HG03139 (cell line): ENCODE measurements around the gene HRG.
"Not testable (repeated sequence)": the region's sequence is repeated elsewhere in the genome, so short reads cannot be mapped to it uniquely, and the experiment has no call there.

Experiments used
- ATAC-seq: cut with Tn5 transposase; IDR thresholded peaks from one replicate; pipeline ENCODE4 v1.9.1; 2021; ENCODE audit not compliant: unreplicated experiment

Gene HRG

GRCh38 chr3:186665625-186666188 is at the start of gene HRG:
Gene HRG, plus strand, starts transcription at chr3:186666014. Its CDS starts 18 bp downstream, at chr3:186666032.
- no peak for ATAC-seq

GRCh38 chr3:186616299-186616617 is 49.6 kb upstream of the HRG start:
- ATAC-seq: no peak

GRCh38 chr3:186617036-186617946 is 48.5 kb upstream of the HRG start:
- peak; percentile 89 for ATAC-seq

DNA sequence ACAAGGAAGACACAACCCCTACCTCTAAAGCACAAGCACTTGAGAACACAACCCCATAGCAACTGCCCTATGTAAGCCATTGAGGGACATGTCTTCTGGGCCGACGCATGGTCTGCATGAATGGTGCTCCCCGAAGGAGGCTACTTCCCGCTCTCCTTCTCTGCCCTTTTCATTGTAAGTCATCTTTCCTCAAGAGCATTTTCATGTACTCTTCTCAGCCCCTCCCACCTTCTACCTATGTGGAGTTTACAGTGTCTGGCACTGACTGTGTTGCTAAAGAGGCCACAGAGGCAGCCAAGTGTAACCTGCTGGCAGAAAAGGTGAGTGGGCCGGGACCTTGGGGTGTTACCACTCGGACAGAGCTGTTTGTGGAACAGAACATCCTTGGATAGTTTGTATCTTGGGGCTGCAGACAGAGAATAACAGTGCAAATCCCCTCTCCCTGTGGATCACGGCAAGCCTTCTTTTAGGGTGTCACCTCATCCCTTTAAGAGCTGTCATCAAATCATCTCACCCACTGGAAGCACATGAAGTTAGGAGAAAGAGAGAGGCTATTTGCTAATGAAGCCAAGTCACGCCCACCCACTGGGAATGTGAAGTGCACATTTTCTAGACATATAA is 47.4 kb upstream of the HRG start:
- ATAC-seq: no peak

DNA sequence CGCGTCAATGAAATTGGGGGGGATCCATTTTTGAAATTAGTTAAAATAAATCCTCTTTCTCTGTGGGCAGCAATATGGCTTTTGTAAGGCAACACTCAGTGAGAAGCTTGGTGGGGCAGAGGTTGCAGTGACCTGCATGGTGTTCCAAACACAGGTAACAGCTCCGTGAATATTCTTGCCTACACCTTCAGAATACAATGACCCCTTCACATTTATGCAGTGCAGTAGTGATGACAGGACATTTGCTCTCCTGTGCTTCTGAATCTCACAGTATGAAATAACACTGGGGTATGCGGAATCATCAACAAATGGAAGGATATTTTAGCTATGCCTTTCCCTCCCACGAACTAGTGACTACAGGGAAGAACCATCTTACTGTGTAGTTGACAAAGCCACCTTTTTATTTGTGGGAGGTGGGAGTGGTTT is 46.0 kb upstream of the HRG start:
- no peak for ATAC-seq

DNA sequence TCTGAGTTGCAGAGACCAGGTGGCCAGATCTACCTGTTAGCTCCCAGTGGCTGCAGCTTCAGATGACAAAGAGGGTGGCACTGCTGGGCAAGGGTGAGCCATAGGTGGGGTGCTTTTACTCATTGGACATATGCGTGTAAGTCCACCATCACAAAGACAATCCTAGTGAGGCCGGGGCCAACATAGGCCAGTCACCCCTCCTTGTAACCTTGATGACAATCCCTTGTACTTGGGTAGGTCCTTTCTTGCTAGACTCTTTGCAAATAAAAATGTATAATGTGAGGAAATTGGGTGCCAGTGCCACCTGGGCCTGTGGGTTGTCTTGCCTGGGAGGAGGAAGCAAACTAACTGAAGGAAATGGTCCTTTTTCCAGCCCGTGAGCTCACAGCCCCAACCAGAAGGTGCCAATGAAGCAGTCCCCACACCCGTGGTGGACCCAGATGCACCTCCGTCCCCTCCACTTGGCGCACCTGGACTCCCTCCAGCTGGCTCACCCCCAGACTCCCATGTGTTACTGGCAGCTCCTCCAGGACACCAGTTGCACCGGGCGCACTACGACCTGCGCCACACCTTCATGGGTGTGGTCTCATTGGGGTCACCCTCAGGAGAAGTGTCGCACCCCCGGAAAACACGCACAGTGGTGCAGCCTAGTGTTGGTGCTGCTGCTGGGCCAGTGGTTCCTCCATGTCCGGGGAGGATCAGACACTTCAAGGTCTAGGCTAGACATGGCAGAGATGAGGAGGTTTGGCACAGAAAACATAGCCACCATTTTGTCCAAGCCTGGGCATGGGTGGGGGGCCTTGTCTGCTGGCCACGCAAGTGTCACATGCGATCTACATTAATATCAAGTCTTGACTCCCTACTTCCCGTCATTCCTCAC is 45.4 kb upstream of the HRG start:
- no peak for ATAC-seq

DNA sequence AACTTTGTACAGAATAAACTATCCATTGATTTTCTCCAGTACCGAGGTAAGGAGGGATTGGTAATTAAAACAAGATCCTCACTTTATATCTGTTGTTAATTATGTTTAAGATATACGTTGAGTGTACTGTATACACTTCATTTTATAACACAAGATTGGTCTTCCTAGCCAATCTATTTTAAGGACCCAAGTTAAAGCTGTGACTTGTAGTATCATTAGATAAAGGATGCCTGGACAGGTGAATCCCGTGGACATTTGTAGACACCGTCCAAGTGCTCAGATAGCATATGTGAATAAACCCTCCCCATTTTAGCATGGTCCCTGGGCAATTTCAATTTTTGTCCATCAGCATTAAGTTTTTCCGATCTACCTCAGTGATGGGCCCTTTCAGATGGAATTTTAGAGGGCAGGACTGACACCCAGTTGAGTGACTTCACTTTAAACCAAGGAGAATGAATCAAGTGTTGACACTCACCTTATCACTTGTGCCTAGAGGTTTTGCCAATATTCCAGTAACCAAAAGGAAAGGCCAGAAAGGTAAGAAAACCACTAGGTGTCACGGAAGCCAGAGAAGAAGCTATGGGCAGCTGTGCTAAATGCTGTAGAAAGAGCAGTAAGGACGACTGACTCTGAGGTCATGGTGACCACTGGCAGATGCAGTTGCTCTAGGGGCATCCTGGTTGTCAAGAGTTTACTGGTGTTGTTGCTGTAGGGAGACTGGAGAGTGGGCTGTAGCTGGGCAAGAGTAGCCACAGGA is 43.7 kb upstream of the HRG start:
- no peak for ATAC-seq

- ATAC-seq: no peak
Measured at GRCh38 chr3:186622651-186623310, 43.0 kb upstream of the HRG start.

- no peak for ATAC-seq
Measured at GRCh38 chr3:186624598-186624997, 41.2 kb upstream of the HRG start.

- no peak for ATAC-seq
Measured at GRCh38 chr3:186625600-186626042, 40.2 kb upstream of the HRG start.

DNA sequence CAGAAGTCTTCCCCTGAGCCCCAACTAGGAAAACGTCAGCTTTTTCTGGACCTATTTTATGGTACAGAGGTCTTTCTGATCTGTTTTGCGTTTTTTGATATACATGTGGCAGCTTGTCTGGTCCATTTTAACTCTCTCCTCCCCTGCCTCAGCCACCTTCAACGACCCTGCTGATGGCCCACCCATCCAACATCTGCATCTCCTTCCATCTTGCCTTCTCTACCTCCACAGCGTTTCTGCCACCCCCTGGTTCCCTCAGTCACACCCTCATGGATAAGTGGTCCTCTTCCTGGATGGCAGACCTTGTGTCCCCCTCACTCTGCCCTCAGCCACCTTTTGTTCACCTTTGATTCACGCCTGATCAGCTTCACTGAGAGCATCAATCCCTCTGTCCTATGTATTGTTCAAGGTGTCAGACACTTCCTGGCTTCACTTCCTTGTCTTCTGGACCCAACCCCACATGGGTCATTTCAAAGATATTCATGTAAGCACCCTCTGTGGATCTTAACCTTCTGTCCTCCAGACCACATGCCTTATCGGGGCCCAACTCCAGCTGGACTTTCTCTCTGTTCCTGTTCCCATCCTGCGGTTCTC is 39.5 kb upstream of the HRG start:
- no peak for ATAC-seq

GRCh38 chr3:186627852-186628414 is 37.9 kb upstream of the HRG start:
- ATAC-seq: no peak

DNA sequence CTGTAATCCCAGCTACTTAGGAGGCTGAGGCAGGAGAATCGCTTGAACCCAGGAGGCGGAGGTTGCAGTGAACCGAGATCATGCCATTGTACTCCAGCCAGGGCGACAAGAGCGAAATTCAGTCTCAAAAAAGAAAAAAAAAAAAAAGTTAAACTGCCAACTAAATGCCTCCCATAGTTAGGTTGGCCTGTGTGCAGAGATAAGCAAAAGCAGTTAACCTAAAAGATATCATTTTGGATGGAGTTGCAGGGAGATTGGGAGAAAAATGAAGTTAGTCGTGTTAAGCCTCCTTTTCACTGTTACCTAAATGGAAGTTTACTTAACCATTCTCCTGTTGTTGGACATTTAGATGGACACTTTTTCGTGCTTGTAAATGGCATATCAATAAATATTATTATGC is 37.1 kb upstream of the HRG start:
- no peak for ATAC-seq

- no peak for ATAC-seq
Measured at GRCh38 chr3:186630950-186631641, 34.7 kb upstream of the HRG start.

GRCh38 chr3:186633481-186633880 is 32.3 kb upstream of the HRG start:
- ATAC-seq: no peak

DNA sequence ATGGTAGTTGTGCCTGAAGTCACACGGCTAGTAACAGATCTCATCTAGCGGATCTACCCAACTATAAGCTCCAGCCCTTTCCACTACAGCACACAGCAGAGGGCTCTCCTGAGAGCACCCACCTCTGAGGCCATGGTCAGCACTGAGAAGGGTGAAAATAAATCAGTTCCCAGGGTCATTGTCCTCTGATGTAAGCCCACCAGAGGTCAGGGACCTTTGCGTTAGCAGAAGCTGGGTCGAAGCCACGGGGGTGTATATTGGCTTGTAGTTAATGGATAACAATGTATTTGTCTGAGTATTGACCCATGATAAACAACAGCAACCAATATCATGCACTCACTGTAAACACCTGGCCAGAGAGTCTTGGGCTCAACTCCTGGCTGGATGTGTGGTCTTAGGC is 31.6 kb upstream of the HRG start:
- not testable (repeated sequence) for ATAC-seq

DNA sequence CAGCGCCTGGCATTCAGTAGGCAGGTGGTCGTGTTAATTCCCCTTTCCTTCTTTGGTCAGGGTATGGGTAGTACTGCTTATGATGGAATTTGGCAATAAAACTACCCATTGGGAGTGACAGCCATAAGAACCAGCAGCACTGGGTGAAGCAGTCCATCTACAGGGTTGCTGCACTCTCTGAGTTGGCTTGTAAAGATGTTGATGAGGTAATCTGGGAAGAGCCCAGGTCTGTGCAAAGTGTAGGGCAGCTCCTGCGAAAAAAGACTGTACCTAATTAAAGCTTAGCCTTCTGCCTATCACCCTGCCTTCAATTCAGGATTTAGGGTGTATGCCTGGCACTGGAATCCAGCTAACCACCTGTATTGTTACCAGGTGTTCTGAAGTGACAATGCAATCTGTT is 30.3 kb upstream of the HRG start:
- no peak for ATAC-seq

GRCh38 chr3:186636536-186636935 is 29.3 kb upstream of the HRG start:
- ATAC-seq: no peak

- no peak for ATAC-seq
Measured at GRCh38 chr3:186637686-186638085, 28.1 kb upstream of the HRG start.
